Type B pancreatic cell (in vitro differentiated cells): ENCODE measurements around the gene BARD1. TPM values are rescaled to one million over a fixed set of nuclear protein-coding genes. Genes with fewer than 3 reads are reported as not detected.

Experiments
- DNase-seq: peaks from one replicate; pipeline ENCODE4 v3.0.0; 2021; ENCODE audit warnings: mixed read lengths; ENCODE audit not compliant: unreplicated experiment; ENCODE audit errors: extremely low spot score
- H3K27ac Mint-ChIP-seq: 2 replicates; pipeline ENCODE4 v1.8.0; 2021; ENCODE audit warnings: mild to moderate bottlenecking, mixed read lengths
- H3K27me3 Mint-ChIP-seq: 2 replicates; pipeline ENCODE4 v1.8.0; 2021; ENCODE audit warnings: mixed read lengths
- H3K36me3 Mint-ChIP-seq: 2 replicates; pipeline ENCODE4 v1.8.0; 2021; ENCODE audit warnings: mixed read lengths
- H3K4me1 Mint-ChIP-seq: one replicate; pipeline ENCODE4 v1.8.0; 2021; ENCODE audit warnings: mixed read lengths; ENCODE audit not compliant: unreplicated experiment
- H3K4me3 Mint-ChIP-seq: 2 replicates; pipeline ENCODE4 v1.8.0; 2021; ENCODE audit warnings: mild to moderate bottlenecking, mixed read lengths
- H3K9me3 Mint-ChIP-seq: 2 replicates; pipeline ENCODE4 v1.8.0; 2021; ENCODE audit warnings: mixed read lengths
- CTCF ChIP-seq: fragments of 200-600 bp; sonication (generic); conservative IDR thresholded peaks from 2 replicates; pipeline ENCODE4 v1.5.0; 2021; ENCODE audit warnings: antibody characterized with exemption, mild to moderate bottlenecking
- total RNA-seq: library from RNA; stranded (reverse); gene quantifications from 2 replicates; pipeline ENCODE4 v1.2.1, GENCODE V29; 2021; ENCODE audit warnings: low replicate concordance

Gene BARD1
- total RNA-seq, 1 donor from 2014 or later = 25.7 TPM

DNA sequence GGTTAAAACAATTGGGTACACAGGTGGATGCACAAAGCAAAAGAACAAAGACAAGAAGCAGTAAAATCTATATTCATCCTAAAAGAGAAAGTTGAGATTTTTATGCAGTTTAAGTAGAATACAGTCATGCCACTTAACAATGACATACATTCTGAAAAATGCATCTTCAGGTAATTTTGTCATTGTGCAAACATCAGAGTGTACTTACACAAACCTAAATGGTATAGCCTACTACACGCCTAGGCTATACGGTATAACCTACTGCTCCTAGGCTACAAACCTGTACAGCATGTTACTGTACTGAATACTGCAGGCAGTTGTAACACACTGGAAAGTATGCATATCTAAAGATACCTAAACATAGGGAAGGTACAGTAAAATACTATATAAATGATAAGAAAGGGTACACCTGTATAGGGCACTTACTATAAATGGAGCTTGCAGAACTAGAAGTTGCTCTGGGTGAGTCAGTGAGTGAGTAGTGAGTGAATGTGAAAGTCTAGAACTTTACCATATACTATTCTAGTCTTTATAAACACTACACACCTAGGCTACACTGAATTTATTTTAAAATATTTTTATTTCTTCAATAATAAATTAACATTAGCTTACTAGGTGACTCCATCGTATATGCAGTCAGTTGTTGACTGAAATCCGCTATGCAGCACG, 132.9 kb downstream of the BARD1 start:
- no peak for TF ChIP-seq CTCF
- peaks cover 5% of the 10 kb centered on the region for H3K4me1 Mint-ChIP-seq

More for the DNA sequence above, 132.9 kb downstream of the BARD1 start:
- Mint-ChIP-seq H3K36me3 (no peaks in the 10 kb centered on the region), H3K9me3 (no peaks in the 10 kb centered on the region), H3K27ac (no peak overlapping the region), H3K27me3 (no peaks in the 10 kb centered on the region), H3K4me3 (no peak overlapping the region)
- DNase-seq = no peak
